ENCODE results near the gene RGPD6. TPM values are rescaled to one million over a fixed set of nuclear protein-coding genes. Genes with fewer than 3 reads are reported as not detected.
"Not testable (repeated sequence)": the region's sequence is repeated elsewhere in the genome, so short reads cannot be mapped to it uniquely, and the experiment has no call there.

The RGPD6 gene
- total RNA-seq, 1 donor from 2014 or later: 11.5 TPM

- not testable (repeated sequence) for H3K4me1 Mint-ChIP-seq (ENCODE audit: low read depth, unreplicated experiment); H3K27me3 Mint-ChIP-seq (ENCODE audit: unreplicated experiment); H3K27ac Mint-ChIP-seq (ENCODE audit: unreplicated experiment); DNase-seq; H3K4me3 Mint-ChIP-seq (ENCODE audit: unreplicated experiment); H3K9me3 Mint-ChIP-seq (ENCODE audit: unreplicated experiment); H3K36me3 Mint-ChIP-seq (ENCODE audit: unreplicated experiment)
These were observed 101.2 kb downstream of the RGPD6 start for GRCh38 chr2:110475627-110476359.

- not testable (repeated sequence) for DNase-seq; H3K4me3 Mint-ChIP-seq (ENCODE audit: unreplicated experiment); H3K36me3 Mint-ChIP-seq (ENCODE audit: unreplicated experiment); H3K27me3 Mint-ChIP-seq (ENCODE audit: unreplicated experiment); H3K4me1 Mint-ChIP-seq (ENCODE audit: low read depth, unreplicated experiment); H3K9me3 Mint-ChIP-seq (ENCODE audit: unreplicated experiment); H3K27ac Mint-ChIP-seq (ENCODE audit: unreplicated experiment)
These were observed 102.1 kb downstream of the RGPD6 start for GRCh38 chr2:110474898-110475297.

GRCh38 chr2:110473059-110473358 is 104.0 kb downstream of the RGPD6 start:
- not testable (repeated sequence) for H3K27ac Mint-ChIP-seq (ENCODE audit: unreplicated experiment); DNase-seq; H3K4me1 Mint-ChIP-seq (ENCODE audit: low read depth, unreplicated experiment); H3K9me3 Mint-ChIP-seq (ENCODE audit: unreplicated experiment); H3K36me3 Mint-ChIP-seq (ENCODE audit: unreplicated experiment); H3K27me3 Mint-ChIP-seq (ENCODE audit: unreplicated experiment); H3K4me3 Mint-ChIP-seq (ENCODE audit: unreplicated experiment)

- not testable (repeated sequence) for DNase-seq; H3K27me3 Mint-ChIP-seq (ENCODE audit: unreplicated experiment); H3K27ac Mint-ChIP-seq (ENCODE audit: unreplicated experiment); H3K4me1 Mint-ChIP-seq (ENCODE audit: low read depth, unreplicated experiment); H3K4me3 Mint-ChIP-seq (ENCODE audit: unreplicated experiment); H3K36me3 Mint-ChIP-seq (ENCODE audit: unreplicated experiment); H3K9me3 Mint-ChIP-seq (ENCODE audit: unreplicated experiment)
These were observed 104.6 kb downstream of the RGPD6 start, which contains the start of gene LIMS4 for GRCh38 chr2:110472171-110473058. Gene LIMS4 (minus strand): TSS chr2:110472816. CDS start chr2:110472778, 38 bp downstream.

- not testable (repeated sequence) for H3K36me3 Mint-ChIP-seq (ENCODE audit: unreplicated experiment); H3K4me1 Mint-ChIP-seq (ENCODE audit: low read depth, unreplicated experiment); H3K9me3 Mint-ChIP-seq (ENCODE audit: unreplicated experiment); H3K4me3 Mint-ChIP-seq (ENCODE audit: unreplicated experiment); H3K27me3 Mint-ChIP-seq (ENCODE audit: unreplicated experiment); H3K27ac Mint-ChIP-seq (ENCODE audit: unreplicated experiment); DNase-seq
These were observed 108.1 kb downstream of the RGPD6 start for GRCh38 chr2:110468921-110469320.

- not testable (repeated sequence) for H3K36me3 Mint-ChIP-seq (ENCODE audit: unreplicated experiment); H3K27ac Mint-ChIP-seq (ENCODE audit: unreplicated experiment); DNase-seq; H3K4me1 Mint-ChIP-seq (ENCODE audit: low read depth, unreplicated experiment); H3K4me3 Mint-ChIP-seq (ENCODE audit: unreplicated experiment); H3K27me3 Mint-ChIP-seq (ENCODE audit: unreplicated experiment); H3K9me3 Mint-ChIP-seq (ENCODE audit: unreplicated experiment)
These were observed 111.7 kb downstream of the RGPD6 start for GRCh38 chr2:110465312-110465711.

Other genes with a start within 250 kb of the RGPD6 start
- gene LIMS4, start 104.4 kb downstream of the RGPD6 start, total RNA-seq (ENCODE audit: unreplicated experiment): 0.47 TPM
- gene BUB1, start 100.8 kb upstream of the RGPD6 start, total RNA-seq (ENCODE audit: unreplicated experiment): 10.0 TPM
- 1.4 TPM for gene ACOXL, start 155.4 kb upstream of the RGPD6 start, total RNA-seq (ENCODE audit: unreplicated experiment)

All from glutamatergic neuron (in vitro differentiated cells).